UCSD-AML1 (cell line): ENCODE measurements around the gene PACS2.
A peak's percentile ranks its signal among the peaks of the same experiment; 100 is the strongest.
"Not testable (repeated sequence)": the region's sequence is repeated elsewhere in the genome, so short reads cannot be mapped to it uniquely, and the experiment has no call there.

Experiments used
- DNase-seq: peaks from one replicate; lab custom pipeline; 2025; ENCODE audit not compliant: unreplicated experiment; lab: John Stamatoyannopoulos, UW

Gene PACS2

GRCh38 chr14:105313381-105314286, 914 bp upstream of the PACS2 start:
- no peak for DNase-seq

GRCh38 chr14:105315211-105315721, 718 bp downstream of the PACS2 start:
- DNase-seq, result no peak

- DNase-seq, result no peak
Measured at GRCh38 chr14:105315941-105316576, 1.5 kb downstream of the PACS2 start.

GRCh38 chr14:105316577-105316941, 2.0 kb downstream of the PACS2 start:
- DNase-seq, result no peak

GRCh38 chr14:105316968-105317510, 2.5 kb downstream of the PACS2 start:
- no peak for DNase-seq

GRCh38 chr14:105317546-105317945, 3.0 kb downstream of the PACS2 start:
- no peak for DNase-seq

- no peak for DNase-seq
Measured at GRCh38 chr14:105322791-105323556, 8.4 kb downstream of the PACS2 start.

- DNase-seq, result no peak
Measured at GRCh38 chr14:105323663-105324062, 9.1 kb downstream of the PACS2 start.

GRCh38 chr14:105324080-105324778, 9.7 kb downstream of the PACS2 start:
- no peak for DNase-seq

GRCh38 chr14:105324871-105325270, 10.3 kb downstream of the PACS2 start:
- DNase-seq, result no peak

- DNase-seq, result no peak
Measured at GRCh38 chr14:105325303-105325702, 10.8 kb downstream of the PACS2 start.

- DNase-seq, result no peak
Measured at GRCh38 chr14:105325716-105326567, 11.4 kb downstream of the PACS2 start.

- DNase-seq, result no peak
Measured at GRCh38 chr14:105326568-105326867, 12.0 kb downstream of the PACS2 start.

GRCh38 chr14:105326891-105327694, 12.5 kb downstream of the PACS2 start:
- DNase-seq, result no peak

GRCh38 chr14:105327695-105328045, 13.1 kb downstream of the PACS2 start:
- DNase-seq, result not testable (repeated sequence)

GRCh38 chr14:105328070-105328677, 13.6 kb downstream of the PACS2 start:
- DNase-seq, result no peak

GRCh38 chr14:105328678-105329390, 14.3 kb downstream of the PACS2 start:
- peak; percentile 46 for DNase-seq
